GM12891 (cell line): ENCODE data around the gene TRIM43.
"Not testable (repeated sequence)": the region's sequence is repeated elsewhere in the genome, so short reads cannot be mapped to it uniquely, and the experiment has no call there.

ENCODE experiments used
- POLR2A ChIP-seq: IDR thresholded peaks from 2 replicates; pipeline ENCODE4 v1.6.1; 2011; ENCODE audit warnings: low read depth, low read length, control low read depth
- POLR2AphosphoS5 ChIP-seq: IDR thresholded peaks from 2 replicates; pipeline ENCODE4 v1.6.1; 2011; ENCODE audit warnings: low read depth, low read length, control low read depth
- SPI1 ChIP-seq: IDR thresholded peaks from 2 replicates; pipeline ENCODE4 v1.6.1; 2011; ENCODE audit warnings: low read depth, low read length, control low read depth
- TAF1 ChIP-seq: IDR thresholded peaks from 2 replicates; pipeline ENCODE4 v1.6.1; 2011; ENCODE audit warnings: low read depth, low read length, control low read depth

DNA sequence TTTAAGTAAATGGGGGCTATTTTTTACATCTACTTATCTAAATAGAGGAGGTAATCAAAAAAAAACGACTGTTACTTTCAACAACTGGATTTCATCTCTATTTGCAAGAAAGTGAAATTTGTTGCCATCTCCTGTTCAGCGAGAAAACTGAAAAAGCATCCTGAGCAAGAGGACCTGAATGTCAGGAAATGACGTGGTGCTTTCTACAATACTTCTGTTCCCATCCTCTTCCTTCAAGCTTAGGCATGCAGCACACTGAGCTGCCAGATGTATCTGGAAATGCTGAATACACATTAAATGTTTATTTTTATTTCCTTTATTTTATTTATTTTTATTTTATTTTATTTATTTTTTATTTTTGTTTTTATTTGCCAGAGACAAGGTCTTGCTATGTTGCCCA lies 21.2 kb downstream of the TRIM43 start:
- not testable (repeated sequence) for TF ChIP-seq POLR2A, POLR2AphosphoS5, TAF1, SPI1
